HG02840 (cell line): ENCODE results near the gene SULT1C3.

ENCODE experiments used
- ATAC-seq: cut with Tn5 transposase; IDR thresholded peaks from one replicate; pipeline ENCODE4 v1.9.1; 2021; ENCODE audit warnings: mild to moderate bottlenecking, moderate library complexity, moderate number of reproducible peaks; ENCODE audit not compliant: unreplicated experiment, low FRiP score

The SULT1C3 gene

DNA sequence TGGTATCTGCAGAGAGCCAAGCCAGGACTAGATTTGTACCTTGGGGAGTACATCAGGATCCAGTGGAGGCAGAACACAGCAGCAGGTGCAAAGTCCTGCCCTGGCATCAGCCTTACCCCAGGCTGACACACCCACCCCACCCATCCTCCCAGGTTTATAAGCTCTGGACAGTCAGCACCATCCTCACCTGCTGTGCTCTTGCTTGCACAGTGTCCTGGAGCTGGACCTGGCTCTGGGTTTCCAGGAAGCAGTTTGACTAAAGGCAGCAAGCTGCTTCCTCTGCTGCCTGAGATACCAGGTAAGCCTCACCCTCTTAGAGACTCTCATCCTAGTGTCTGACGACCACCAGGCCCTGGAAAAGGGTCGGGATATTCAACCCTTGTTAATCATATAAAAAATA lies at the start of gene SULT1C3:
SULT1C3 (plus strand) TSS at position 183 of the 400 bp plus-strand sequence. CDS start 7,227 bp downstream, outside the sequence.
- ATAC-seq = no peak

DNA sequence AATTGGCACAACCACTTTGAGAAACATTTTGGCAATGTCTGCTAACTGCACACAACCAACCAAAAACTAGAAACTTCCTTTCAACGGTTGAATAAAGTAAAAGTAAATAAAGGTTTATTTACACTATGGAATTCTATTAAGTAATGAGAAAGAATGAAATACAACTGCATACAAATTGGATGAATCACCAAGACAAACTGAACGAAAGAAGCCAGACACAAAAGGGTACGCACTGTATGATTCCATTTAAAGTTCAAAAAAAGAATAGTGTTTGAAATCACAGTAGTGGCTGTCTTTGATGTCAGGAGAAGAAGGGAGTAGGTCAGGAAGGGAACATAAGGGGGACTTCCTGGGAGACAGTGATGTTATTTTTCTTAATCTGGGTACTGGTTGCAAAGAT lies 46.5 kb upstream of the SULT1C3 start:
- no peak for ATAC-seq

DNA sequence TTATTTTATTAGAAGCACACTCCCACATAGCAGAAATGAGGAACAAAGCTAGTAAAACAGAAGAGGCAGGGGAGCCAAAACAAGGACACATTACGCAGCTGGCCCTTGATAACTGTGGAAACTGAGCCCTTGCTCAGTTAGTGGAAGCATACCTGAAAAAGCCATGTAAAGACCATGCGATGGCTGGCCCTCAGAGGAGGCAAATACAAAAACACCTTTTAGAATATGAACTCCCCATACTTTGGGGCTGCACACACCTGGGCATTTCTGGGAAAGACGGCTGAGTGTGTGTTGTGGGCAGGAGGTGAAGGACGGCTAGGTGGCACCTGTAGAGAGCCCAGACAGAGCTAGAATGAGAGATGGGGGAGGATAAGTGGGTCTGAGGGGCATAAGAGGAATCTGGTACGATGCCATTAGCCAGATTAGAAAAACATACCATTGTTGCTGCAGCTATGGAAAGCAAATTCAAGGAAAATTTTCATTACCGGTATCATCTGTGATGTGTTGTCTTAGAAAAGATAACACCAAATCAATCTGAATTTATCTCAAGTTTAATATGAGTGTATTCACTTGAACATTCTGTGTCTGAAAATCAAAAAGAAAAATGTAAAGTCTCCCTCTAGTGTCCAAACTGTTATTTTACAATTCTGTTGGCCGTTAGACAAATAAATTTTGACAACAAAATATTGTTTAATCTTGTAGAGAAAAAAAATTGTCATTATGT lies 45.2 kb upstream of the SULT1C3 start:
- no peak for ATAC-seq

DNA sequence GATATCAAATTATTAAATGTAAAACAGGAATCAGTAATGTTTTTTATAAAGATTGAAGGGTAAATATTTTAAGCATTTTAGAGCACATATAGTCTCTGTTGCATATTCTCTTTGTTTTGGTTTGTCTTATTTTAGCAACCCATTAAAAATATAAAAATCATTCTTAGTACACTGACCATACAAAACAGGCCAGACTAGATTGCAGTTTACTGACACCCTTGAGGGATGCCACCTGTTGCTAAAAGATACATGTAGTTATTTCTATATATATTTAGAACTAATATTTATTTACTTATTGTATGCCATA lies 44.7 kb upstream of the SULT1C3 start:
- ATAC-seq = no peak

DNA sequence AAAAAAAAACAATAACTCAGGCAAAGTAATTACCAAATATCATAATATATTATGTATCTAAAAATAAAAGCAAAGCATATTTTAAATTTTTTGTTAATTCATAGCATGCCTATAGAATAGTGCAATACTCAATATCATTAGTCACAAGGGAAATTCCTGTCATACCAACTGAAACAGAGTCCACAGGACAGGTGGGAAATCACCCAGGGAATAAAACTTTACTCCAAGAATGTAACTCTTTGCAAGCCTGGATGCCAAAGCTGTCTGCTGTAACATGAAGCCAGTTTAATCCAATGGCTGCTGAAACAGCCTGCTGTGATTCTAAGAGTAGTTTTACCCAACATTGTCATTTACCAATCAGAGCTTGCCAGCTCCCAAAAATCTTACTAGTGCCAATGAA lies 40.0 kb upstream of the SULT1C3 start:
- no peak for ATAC-seq

DNA sequence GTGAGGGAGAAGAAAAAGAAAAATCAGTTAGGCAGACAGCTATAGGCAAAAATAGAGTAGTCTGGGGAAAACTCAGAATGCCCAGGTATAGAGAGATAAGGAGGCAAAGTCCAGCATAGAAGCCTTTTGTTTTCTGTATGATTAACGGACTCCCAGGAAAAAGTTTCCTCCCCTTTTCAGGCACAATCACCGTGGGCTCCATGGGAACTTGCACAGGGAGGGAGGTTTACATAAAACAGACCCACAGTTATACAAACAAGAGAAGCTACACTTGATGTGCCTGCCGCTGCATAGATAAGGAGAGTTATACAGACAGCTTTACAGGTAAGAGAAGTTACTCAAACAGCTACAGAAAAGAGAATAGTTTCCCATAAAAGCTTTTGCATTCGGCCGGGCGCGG lies 39.2 kb upstream of the SULT1C3 start:
- ATAC-seq = no peak

DNA sequence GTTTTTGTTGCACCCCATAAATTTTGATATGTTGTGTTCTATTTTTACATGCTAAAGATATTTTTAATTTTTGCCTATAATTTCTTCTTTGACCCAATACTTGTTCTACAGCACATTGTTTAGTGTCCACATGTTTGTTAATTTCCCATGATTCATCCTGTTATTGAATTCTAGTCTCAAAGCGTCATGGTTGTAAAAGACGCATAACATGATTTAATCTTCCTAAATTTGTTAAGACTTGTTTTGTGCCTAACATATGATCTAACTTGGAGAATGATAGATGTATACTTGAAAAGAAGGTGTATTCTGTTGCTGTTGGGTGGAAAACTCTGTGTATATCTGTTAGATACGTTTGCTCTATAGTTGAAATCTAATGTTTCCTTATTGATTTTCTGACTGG lies 27.1 kb upstream of the SULT1C3 start:
- ATAC-seq = no peak

DNA sequence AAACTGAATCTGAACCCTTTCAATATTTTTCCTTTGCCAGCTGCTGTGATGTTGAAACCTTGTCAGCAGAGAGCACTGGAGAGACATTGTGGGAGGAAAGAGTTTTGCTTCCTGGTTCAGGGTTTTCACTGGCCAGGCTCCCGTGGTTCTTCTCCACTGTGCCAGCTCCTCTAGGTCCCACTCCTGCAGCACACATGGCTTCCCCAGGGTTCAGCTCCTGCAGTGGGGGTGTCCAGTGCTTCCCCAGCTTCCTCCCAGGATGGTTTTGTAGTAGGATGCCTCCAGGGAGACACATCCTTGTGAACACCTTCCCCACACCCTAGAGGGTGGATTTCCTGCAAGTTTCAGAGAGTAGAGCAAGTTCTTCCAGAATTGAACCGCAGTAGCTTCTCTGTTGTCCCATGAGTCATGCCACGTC lies 24.0 kb upstream of the SULT1C3 start:
- no peak for ATAC-seq

DNA sequence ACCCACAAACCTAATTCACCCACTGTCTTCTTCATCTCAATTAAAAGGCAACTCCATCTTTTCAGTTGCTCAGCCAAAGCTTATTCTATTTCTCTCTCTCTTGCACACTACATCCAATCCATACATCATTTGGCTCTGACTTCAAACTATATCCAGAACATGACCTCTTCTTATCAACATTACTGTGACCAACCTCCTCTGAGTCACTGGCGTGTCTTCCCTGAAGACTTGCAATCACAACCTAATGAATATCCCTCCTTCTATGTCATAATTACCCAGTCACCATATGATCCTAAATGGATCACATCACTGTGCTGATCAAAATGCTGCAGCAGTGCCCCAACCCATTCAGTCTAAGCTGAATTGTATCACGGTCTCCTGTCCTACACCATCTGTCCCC lies 22.6 kb upstream of the SULT1C3 start:
- no peak for ATAC-seq

DNA sequence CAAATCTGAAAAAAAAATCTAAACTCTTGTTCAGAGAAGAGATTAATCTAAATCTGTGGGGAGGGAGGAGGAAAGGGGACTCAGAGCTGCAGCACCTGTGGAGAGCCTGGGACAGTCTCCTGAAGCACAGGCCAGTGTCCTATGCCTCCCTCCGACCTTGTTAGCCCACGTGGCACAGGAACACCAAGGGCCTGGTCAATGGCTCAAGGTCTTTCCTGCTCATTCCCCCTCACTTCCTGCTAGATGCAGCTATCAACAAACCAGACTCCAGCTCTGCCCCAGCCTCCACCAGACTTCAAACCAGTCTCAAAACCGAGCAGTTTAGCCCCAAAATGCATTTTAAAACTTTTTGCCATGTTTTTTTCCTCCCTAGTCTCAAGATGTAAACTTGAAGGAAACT lies 20.1 kb upstream of the SULT1C3 start:
- ATAC-seq = no peak

DNA sequence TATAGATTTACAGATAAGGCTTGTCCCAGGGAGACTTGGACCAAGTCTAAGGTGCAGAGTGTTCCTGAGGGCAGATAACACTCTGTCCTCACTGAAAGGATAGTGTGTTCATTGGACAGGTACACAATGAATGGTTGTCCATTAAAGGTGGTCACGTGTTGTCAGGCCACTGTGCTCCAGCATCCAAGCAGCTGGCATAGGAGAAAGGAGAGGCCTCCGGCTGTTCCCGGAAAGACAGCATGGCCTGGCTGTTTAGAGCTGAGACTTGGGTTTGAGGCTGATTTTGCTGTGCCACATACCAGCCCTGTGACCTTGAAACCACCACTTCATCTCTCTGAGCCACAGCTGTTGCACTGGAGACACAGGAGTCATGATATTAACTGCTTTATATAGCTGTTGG lies 19.6 kb upstream of the SULT1C3 start:
- ATAC-seq = no peak

DNA sequence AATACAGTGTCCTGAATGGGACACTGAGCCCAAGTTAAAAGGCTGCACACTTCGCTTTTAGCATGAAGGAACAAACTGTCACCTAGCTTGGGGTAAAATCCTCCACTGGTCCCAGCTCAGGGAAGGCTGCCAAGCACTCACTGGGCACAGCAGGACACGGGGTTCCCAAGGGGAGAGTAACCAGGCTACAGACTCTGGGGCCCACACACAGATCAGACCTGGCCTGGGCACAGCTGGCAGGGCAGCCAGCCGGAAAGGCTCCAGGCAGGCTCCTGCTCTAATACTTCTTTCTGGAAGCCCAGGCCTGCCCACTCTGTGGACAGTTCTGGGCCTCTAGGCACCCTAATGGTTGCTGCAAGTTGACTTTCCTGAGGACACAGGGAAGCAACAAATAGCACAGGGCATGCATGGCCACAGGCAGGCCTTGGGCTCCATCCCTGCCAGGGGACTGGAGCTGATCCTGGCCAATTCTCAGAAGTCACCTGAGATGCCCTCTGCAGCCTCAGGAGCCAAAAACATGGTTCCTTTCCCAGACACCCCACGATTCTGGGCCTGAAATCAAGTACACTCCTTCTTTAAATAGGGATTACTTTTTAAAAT lies 18.7 kb upstream of the SULT1C3 start:
- no peak for ATAC-seq

DNA sequence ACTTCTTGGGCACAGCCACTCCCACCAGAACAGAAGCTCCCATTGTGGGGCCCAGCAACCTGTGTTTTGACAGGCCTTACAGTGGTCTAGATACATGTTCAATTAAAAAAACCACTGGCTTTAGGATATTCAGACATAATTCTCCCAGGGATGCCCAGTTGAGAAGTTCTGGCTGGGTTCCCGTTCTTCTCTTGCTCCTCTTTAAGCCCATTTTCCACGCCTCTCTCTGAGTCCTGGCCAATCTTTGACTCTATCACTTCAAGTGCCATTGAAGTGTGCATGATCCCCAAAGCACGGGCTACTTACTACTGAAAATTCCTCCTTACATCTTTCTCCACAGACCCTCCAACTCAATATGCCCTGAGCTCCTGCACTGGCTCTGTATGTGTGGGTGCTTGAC lies 17.5 kb upstream of the SULT1C3 start:
- ATAC-seq = no peak

DNA sequence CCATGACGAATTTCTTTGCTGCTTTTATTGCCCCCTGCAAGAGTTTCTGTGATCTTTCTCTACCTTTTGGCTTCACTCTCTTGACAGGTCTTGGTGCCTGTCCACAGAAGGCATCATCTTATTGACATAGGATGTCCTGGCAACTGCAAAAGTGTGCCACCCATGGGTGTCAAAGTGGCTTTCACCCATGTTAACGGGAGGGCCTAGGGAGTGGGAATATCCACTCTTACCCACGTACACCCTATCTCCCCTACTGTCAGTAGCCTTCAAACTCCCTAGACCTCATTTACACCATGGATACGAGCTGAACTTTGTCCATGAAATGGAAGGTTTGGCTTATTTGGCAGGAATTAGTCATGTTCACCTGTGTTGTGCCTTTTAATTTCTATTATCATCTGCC lies 16.2 kb upstream of the SULT1C3 start:
- ATAC-seq = no peak

DNA sequence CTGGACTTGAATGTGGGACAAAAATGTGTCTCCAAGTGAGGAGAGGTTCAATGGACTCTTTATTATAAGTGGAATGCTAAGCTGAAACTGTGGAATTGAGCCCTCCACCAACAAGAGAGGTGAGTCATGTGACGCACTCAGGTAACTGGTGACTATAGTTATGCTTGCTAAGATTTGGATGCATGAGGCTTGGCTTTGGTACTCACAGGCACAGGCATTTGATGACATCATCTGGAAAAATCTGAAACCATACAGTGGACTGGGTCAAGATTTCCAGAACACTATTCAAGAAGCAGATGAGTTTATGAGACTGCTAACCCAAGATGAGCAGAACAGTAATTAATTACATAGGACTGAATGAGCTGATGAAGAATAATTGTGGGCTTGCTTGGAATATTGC lies 15.7 kb upstream of the SULT1C3 start:
- ATAC-seq = no peak

DNA sequence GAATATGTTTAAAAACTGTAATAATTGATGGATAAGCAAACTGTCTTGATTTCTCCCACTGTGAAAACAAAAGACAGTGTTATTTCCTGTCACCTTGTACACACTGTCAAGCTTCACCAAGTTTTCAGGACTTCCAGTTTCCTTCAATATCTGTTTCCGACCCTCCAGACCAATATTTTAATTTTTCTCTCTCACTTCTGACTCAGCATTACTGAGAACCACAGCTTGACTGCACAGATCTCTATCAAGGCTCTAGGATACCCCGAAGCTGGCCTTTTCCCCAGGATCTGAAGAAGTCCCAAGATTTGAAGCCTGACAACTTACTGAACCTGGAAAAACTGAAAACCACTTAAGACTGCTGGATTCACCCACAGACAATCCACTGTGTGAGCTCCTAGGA lies 13.2 kb upstream of the SULT1C3 start:
- no peak for ATAC-seq

DNA sequence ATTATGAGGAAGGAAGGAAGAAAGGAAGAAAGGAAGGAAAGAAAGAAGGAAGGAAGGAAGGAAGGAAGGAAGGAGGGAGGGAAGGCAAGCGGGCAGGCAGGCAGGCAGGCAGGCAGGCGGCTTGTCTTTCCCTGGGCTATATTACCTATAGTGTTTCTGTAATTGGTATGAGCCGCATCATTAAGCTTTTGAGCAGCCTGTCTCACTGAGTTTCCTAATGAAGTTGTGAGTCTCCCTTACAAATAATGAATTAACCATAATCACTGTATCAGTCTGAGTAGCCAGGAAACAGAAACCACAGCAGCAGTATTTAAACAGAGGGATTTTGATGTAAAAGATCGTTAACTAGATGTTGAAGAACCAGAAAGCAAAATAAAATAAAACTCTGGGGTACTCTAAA lies 11.8 kb upstream of the SULT1C3 start:
- ATAC-seq = no peak

DNA sequence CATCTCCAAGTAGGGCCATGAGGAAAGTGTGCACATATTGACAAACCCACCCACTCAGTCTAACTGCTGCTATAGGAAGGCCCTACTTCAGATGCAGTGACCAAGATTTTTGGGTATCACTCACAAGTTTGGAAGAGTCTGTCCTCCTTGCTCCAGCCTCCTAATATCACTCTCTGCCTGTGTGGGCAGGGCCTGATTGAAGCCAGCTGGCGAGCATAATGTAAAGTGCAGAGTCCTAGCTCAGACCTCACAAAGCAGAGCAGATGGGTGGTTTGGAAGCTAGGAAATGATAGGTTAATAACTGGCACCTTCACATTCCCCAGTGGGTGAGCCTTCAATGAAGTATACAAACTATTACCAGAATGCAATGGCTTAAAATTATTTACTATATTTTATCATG lies 11.2 kb upstream of the SULT1C3 start:
- no peak for ATAC-seq

DNA sequence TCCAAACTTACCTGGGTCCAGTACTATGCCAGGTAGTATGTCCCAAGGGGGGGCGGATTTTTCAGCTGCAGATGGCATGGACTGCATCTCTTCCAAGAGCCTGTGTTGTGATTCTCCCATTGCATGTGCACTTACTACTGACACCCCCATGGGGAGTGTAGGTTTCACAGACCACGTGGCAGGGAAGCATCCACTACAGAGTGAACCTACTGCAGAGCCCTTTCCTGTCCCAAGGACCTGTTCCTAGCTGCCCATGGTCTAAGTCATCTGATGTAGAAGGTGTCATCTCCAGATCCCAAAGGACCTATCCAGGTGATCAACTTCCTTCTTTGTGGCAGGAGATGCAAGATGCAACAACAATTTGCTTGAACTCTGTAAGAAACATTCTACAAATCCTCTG lies 9.9 kb upstream of the SULT1C3 start:
- no peak for ATAC-seq

DNA sequence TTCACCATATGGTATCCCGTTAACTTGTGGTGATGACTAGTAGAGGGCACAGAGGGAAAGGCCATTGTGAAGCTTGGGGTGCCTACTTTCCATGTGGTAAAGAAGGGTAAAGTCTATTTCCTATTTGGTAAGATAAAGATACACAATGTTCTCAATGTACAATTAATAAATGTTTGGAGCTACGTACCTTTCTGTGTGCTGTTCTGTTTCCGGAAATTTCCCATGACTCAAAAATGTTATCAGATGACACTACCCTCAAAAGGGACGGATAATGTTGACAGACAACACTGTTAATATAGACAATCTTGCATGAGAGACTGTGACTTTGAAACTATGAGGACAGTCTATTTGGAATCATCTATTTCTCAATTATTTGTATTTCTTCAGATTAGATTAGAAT lies 4.2 kb upstream of the SULT1C3 start:
- no peak for ATAC-seq

DNA sequence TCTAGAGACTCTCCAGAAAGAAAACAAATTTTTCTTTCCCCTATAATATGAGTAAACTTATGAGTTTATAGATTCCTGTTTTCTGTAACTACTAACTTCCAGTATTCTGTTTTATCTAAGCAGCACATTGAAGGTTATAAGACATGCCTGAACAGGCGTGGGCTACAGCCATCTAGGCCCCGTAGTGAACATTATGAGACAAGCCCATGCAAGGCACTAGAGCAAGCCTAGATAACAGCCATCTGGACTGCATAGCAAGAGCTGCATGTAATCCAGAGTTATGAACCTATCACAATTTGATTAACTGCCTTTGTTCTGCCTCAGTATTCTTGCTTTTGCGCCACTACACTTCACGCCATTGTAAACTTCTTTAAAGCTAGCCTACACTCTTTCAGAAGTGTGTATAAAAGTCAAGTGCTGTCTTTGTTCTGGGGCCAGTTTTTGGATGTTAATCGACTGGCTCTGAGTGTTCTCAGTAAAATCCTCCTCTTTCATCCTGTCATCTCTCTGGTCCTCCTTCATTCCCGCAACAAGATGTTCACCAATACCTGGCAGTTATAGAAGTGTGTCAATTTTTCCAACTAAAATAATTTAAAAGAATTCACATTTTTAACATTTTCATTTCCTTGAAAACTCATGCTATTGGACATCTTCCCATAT lies 3.0 kb upstream of the SULT1C3 start:
- no peak for ATAC-seq

DNA sequence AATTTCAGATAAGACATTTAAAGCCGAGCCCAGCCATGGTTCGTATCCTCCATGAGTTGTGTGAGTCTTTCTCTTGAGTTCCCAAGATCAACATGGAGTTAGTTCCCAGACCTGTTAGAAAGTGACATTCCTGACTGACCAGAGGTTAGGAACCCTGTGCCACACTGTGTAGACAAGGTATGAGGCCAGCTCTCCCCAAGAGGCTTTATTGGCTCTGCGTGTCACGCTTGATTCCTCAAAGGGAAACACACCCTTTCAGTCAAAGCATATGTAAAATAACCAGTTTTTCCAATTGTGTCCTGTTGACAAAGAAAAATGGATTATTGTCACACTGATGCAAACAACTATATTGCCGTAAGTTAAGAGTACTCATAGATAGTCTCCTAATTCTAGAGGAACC lies 1.2 kb downstream of the SULT1C3 start:
- ATAC-seq = no peak
